HEK293 (cell line): ENCODE results near the gene MAGOHB.

Experiments used
- CTCF ChIA-PET: fragments of 350-600 bp; formaldehyde crosslinking; extraction: SDS; loops from one replicate; lab custom pipeline; 2021; ENCODE audit warnings: antibody characterized with exemption; lab: Yijun Ruan, JAX
- POLR2A ChIA-PET: fragments of 300-600 bp; formaldehyde crosslinking; extraction: SDS; loops from one replicate; lab custom pipeline; 2020; ENCODE audit warnings: antibody characterized with exemption, inconsistent platforms; lab: Yijun Ruan, JAX
- H3K27ac ChIP-seq: fragments of 200-500 bp; sonication (Bioruptor generic); 2 replicates; pipeline ENCODE4 v1.5.1; 2014; ENCODE audit warnings: low read depth, low read length, control low read depth, inconsistent platforms; ENCODE audit errors: extremely low read depth
- H3K36me3 ChIP-seq, 2 experiments: fragments of 200-500 bp in 1 of 2; sonication (Bioruptor generic) in 1 of 2; 1 replicate in 1 of 2; 2 replicates in 1 of 2; pipeline ENCODE4 v1.5.1; 2014 to 2017; ENCODE audit warnings: inconsistent platforms in 2 of 2, low read length in 2 of 2; ENCODE audit not compliant: control insufficient read depth in 2 of 2, insufficient read depth in 1 of 2
- H3K4me1 ChIP-seq: fragments of 200-500 bp; sonication (Bioruptor generic); 2 replicates; pipeline ENCODE4 v1.5.1; 2014; ENCODE audit warnings: mild to moderate bottlenecking, low read length, inconsistent platforms; ENCODE audit not compliant: control insufficient read depth, insufficient read depth
- H3K4me3 ChIP-seq: 2 replicates; pipeline ENCODE4 v1.5.1; 2011; ENCODE audit warnings: low read depth, mild to moderate bottlenecking, control low read depth, low read length, moderate library complexity
- H3K9me3 ChIP-seq: fragments of 200-500 bp; sonication (Bioruptor generic); 2 replicates; pipeline ENCODE4 v1.5.1; 2014; ENCODE audit warnings: low read depth, low read length, inconsistent platforms; ENCODE audit not compliant: control insufficient read depth, insufficient read depth
- BCL11B ChIP-seq: fragments of 450-650 bp; formaldehyde crosslinking; IDR thresholded peaks from 2 replicates; pipeline ENCODE4 v1.5.1; 2016; ENCODE audit warnings: low read depth, missing biosample characterization, missing genetic modification characterization
- ELK4 ChIP-seq: IDR thresholded peaks from 2 replicates; pipeline ENCODE4 v1.6.1; 2011; ENCODE audit warnings: mild to moderate bottlenecking, low read depth, low read length, borderline replicate concordance
- HOXA7 ChIP-seq: sonication (generic); formaldehyde crosslinking; IDR thresholded peaks from 2 replicates; pipeline ENCODE4 v1.8.1; 2022; ENCODE audit warnings: missing genetic modification reagents, borderline replicate concordance
- MZF1 ChIP-seq: fragments of 450-650 bp; formaldehyde crosslinking; IDR thresholded peaks from 2 replicates; pipeline ENCODE4 v1.5.1; 2017; ENCODE audit warnings: missing biosample characterization, missing genetic modification characterization, borderline replicate concordance
- PRDM1 ChIP-seq: fragments of 450-650 bp; formaldehyde crosslinking; IDR thresholded peaks from 2 replicates; pipeline ENCODE4; 2016; ENCODE audit warnings: missing biosample characterization, missing genetic modification characterization
- YY1 ChIP-seq: fragments of 450-650 bp; formaldehyde crosslinking; IDR thresholded peaks from 2 replicates; pipeline ENCODE4 v1.5.1; 2018; ENCODE audit warnings: missing biosample characterization, missing genetic modification characterization
- ZNF121 ChIP-seq: fragments of 450-650 bp; formaldehyde crosslinking; IDR thresholded peaks from 2 replicates; pipeline ENCODE4 v1.5.1; 2016; ENCODE audit warnings: missing biosample characterization, missing genetic modification characterization
- ZNF157 ChIP-seq: fragments of 450-650 bp; formaldehyde crosslinking; IDR thresholded peaks from 2 replicates; pipeline ENCODE4 v1.5.1; 2016; ENCODE audit warnings: missing biosample characterization, missing genetic modification characterization
- ZNF18 ChIP-seq: fragments of 450-650 bp; formaldehyde crosslinking; IDR thresholded peaks from 2 replicates; pipeline ENCODE4 v1.5.1; 2016; ENCODE audit warnings: missing biosample characterization, missing genetic modification characterization
- ZNF292 ChIP-seq: fragments of 450-650 bp; formaldehyde crosslinking; IDR thresholded peaks from 2 replicates; pipeline ENCODE4 v1.5.1; 2016; ENCODE audit warnings: low read depth, missing biosample characterization, missing genetic modification characterization, borderline replicate concordance
- ZNF302 ChIP-seq: fragments of 450-650 bp; formaldehyde crosslinking; IDR thresholded peaks from 2 replicates; pipeline ENCODE4 v1.5.1; 2016; ENCODE audit warnings: missing biosample characterization, missing genetic modification characterization, low read depth
- ZNF571 ChIP-seq: fragments of 450-650 bp; formaldehyde crosslinking; IDR thresholded peaks from 2 replicates; pipeline ENCODE4 v1.5.0; 2017; ENCODE audit warnings: missing biosample characterization, missing genetic modification characterization
- ZNF664 ChIP-seq: fragments of 450-650 bp; formaldehyde crosslinking; IDR thresholded peaks from 2 replicates; pipeline ENCODE4 v1.5.1; 2016; ENCODE audit warnings: missing biosample characterization, missing genetic modification characterization
- ZNF768 ChIP-seq: fragments of 450-650 bp; formaldehyde crosslinking; IDR thresholded peaks from 2 replicates; pipeline ENCODE4 v1.5.1; 2018; ENCODE audit warnings: missing biosample characterization, mild to moderate bottlenecking, missing genetic modification characterization
- ZNF843 ChIP-seq: fragments of 450-650 bp; formaldehyde crosslinking; IDR thresholded peaks from 2 replicates; pipeline ENCODE4 v1.5.1; 2016; ENCODE audit warnings: missing biosample characterization, missing genetic modification characterization
- ZSCAN23 ChIP-seq: fragments of 450-650 bp; formaldehyde crosslinking; IDR thresholded peaks from 2 replicates; pipeline ENCODE4 v1.5.1; 2016; ENCODE audit warnings: missing biosample characterization, missing genetic modification characterization
- ZXDB ChIP-seq: fragments of 450-650 bp; formaldehyde crosslinking; IDR thresholded peaks from 2 replicates; pipeline ENCODE4 v1.5.1; 2016; ENCODE audit warnings: missing biosample characterization, missing genetic modification characterization
- TF ChIP-seq, protein P1 (sequence below): fragments of 450-650 bp; formaldehyde crosslinking; IDR thresholded peaks from 2 replicates; pipeline ENCODE4 v1.5.1; 2016; ENCODE audit warnings: missing biosample characterization, missing genetic modification characterization

The MAGOHB gene

GRCh38 chr12:10557329-10557728 is 56.1 kb downstream of the MAGOHB start:
- POLR2A ChIA-PET = no interaction called here
- TF ChIP-seq, protein P1, sequence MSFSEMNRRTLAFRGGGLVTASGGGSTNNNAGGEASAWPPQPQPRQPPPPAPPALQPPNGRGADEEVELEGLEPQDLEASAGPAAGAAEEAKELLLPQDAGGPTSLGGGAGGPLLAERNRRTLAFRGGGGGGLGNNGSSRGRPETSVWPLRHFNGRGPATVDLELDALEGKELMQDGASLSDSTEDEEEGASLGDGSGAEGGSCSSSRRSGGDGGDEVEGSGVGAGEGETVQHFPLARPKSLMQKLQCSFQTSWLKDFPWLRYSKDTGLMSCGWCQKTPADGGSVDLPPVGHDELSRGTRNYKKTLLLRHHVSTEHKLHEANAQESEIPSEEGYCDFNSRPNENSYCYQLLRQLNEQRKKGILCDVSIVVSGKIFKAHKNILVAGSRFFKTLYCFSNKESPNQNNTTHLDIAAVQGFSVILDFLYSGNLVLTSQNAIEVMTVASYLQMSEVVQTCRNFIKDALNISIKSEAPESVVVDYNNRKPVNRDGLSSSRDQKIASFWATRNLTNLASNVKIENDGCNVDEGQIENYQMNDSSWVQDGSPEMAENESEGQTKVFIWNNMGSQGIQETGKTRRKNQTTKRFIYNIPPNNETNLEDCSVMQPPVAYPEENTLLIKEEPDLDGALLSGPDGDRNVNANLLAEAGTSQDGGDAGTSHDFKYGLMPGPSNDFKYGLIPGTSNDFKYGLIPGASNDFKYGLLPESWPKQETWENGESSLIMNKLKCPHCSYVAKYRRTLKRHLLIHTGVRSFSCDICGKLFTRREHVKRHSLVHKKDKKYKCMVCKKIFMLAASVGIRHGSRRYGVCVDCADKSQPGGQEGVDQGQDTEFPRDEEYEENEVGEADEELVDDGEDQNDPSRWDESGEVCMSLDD (tag by site-specific recombination) = no peak
- TF ChIP-seq ZNF302 (tag by site-specific recombination) (no peak), HOXA7 (no peak), ZNF843 (tag by site-specific recombination) (no peak), ZSCAN23 (tag by site-specific recombination) (no peak)
- H3K9me3 ChIP-seq = no peaks in the 10 kb centered on the region
- H3K4me1 ChIP-seq = no peaks in the 10 kb centered on the region
- CTCF ChIA-PET = interaction anchor here (0.7 to 2.3 kb wide), 2 partner anchors 54 to 321 kb away, joined by 3 to 14 read pairs; no protein-coding TSS in a partner anchor
- H3K27ac ChIP-seq = no peak overlapping the region
- H3K36me3 ChIP-seq = no peaks in the 10 kb centered on the region
- no peak overlapping the region for H3K4me3 ChIP-seq

DNA sequence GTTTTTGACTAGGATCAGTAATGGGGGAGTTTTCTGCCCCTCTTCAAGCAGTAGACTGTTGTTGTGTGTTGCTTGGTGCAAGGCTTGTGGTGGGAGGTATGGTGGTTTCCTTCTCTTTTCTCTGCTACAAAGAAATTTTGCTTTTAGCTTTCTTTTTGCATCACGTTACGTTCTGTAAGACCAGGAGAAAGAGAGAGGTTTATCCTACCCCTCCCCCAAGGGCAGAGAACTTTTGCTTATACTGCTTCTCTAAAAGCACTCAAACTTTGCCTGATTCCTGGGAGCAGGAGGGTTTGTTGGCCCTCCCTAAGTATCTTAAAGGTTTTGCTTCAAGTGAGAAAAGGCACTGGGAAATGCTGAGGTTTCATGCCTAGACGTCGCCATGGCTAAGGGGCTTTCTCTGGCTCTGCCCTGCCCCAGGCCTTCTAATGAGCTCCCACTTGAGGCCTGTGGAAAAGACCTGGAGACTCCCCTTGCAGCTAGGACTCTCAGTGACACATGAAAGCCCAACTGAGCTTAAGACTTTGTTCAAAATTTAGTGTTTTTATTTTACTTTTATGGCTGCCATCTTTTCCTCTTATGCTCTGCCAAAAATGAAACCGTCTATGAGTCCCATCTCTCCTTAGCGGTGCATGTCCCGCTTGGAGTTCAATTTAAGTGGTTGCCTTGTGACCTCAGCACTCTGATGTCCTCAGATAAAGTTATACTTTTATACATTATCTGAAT is 58.5 kb downstream of the MAGOHB start:
- no peak overlapping the region for H3K4me3 ChIP-seq
- no peak overlapping the region for H3K27ac ChIP-seq
- no peaks in the 10 kb centered on the region for H3K4me1 ChIP-seq
- POLR2A ChIA-PET = interaction anchor here (0.5 kb wide), 1 partner anchor 18 kb away, joined by 4 read pairs; no protein-coding TSS in a partner anchor
- CTCF ChIA-PET = no interaction called here
- H3K36me3 ChIP-seq = no peaks in the 10 kb centered on the region
- no peaks in the 10 kb centered on the region for H3K9me3 ChIP-seq
- no peak for TF ChIP-seq ZNF768 (tag by site-specific recombination)
- no peak for TF ChIP-seq ZNF18 (tag by site-specific recombination)
- TF ChIP-seq MZF1 (tag by site-specific recombination) = no peak
- no peak for TF ChIP-seq BCL11B (tag by site-specific recombination)
- TF ChIP-seq ZNF157 = no peak

- POLR2A ChIA-PET = no interaction called here
- no peak for TF ChIP-seq ZXDB (tag by site-specific recombination)
- no peak for TF ChIP-seq BCL11B (tag by site-specific recombination)
- no peak for TF ChIP-seq ZNF843 (tag by site-specific recombination)
- TF ChIP-seq ZNF571 (tag by site-specific recombination) = no peak
- TF ChIP-seq ELK4 = no peak
- no peak for TF ChIP-seq PRDM1
- no peak for TF ChIP-seq ZNF121 (tag by site-specific recombination)
- TF ChIP-seq ZNF664 (tag by site-specific recombination) = no peak
- TF ChIP-seq ZNF292 (tag by site-specific recombination) = no peak
- no peak for TF ChIP-seq YY1 (tag by site-specific recombination)
- TF ChIP-seq, all 188 proteins: peak for 0
- Histone ChIP-seq H3K9me3 (no peaks in the 10 kb centered on the region), H3K36me3 (no peaks in the 10 kb centered on the region), H3K4me3 (no peak overlapping the region), H3K27ac (no peak overlapping the region), H3K4me1 (no peaks in the 10 kb centered on the region)
- CTCF ChIA-PET = interaction anchor here (0.7 kb wide), 1 partner anchor 645 kb away, joined by 3 read pairs; no protein-coding TSS in a partner anchor
Observed at GRCh38 chr12:10554228-10554755, 59.1 kb downstream of the MAGOHB start.
